Activated T-cell treated with anti-CD3 and anti-CD28 coated beads for 4 hours (primary cell): ENCODE data around the gene TAF15.

Experiments
- DNase-seq: peaks from one replicate; pipeline ENCODE4 v3.0.0-alpha.2; 2020

TAF15 gene

GRCh38 chr17:35788477-35789368 lies 20.6 kb upstream of the TAF15 start:
- DNase-seq = no peak

GRCh38 chr17:35790841-35791240 lies 18.4 kb upstream of the TAF15 start:
- no peak for DNase-seq

- DNase-seq = no peak
Measured at GRCh38 chr17:35791681-35792350, 17.5 kb upstream of the TAF15 start.

- no peak for DNase-seq
Measured at GRCh38 chr17:35793257-35793656, 16.0 kb upstream of the TAF15 start.

- no peak for DNase-seq
Measured at GRCh38 chr17:35795007-35795870, 14.0 kb upstream of the TAF15 start, which contains the start of gene MMP28. Gene MMP28 (minus strand): TSS chr17:35795641. CDS start chr17:35795377, 264 bp downstream.

GRCh38 chr17:35795871-35796265 lies 13.4 kb upstream of the TAF15 start:
- DNase-seq = no peak

- DNase-seq = no peak
Measured at GRCh38 chr17:35796942-35797341, 12.3 kb upstream of the TAF15 start.

- DNase-seq = no peak
Measured at GRCh38 chr17:35797370-35797769, 11.9 kb upstream of the TAF15 start.

- DNase-seq = no peak
Measured at GRCh38 chr17:35797918-35798317, 11.4 kb upstream of the TAF15 start.

- no peak for DNase-seq
Measured at GRCh38 chr17:35799942-35800341, 9.3 kb upstream of the TAF15 start.

- DNase-seq = no peak
Measured at GRCh38 chr17:35801583-35802224, 7.6 kb upstream of the TAF15 start.

- no peak for DNase-seq
Measured at GRCh38 chr17:35804658-35805192, 4.6 kb upstream of the TAF15 start.

GRCh38 chr17:35807371-35808144 lies 1.7 kb upstream of the TAF15 start:
- DNase-seq = no peak

GRCh38 chr17:35808240-35808961 lies 883 bp upstream of the TAF15 start:
- DNase-seq = no peak

- no peak for DNase-seq
Measured at GRCh38 chr17:35809855-35810461, 674 bp downstream of the TAF15 start.

- DNase-seq = no peak
Measured at GRCh38 chr17:35811759-35812158, 2.5 kb downstream of the TAF15 start.

GRCh38 chr17:35812456-35812855 lies 3.2 kb downstream of the TAF15 start:
- no peak for DNase-seq

GRCh38 chr17:35816723-35817122 lies 7.4 kb downstream of the TAF15 start:
- DNase-seq = no peak

GRCh38 chr17:35817196-35817595 lies 7.9 kb downstream of the TAF15 start:
- no peak for DNase-seq

GRCh38 chr17:35819455-35819854 lies 10.2 kb downstream of the TAF15 start:
- DNase-seq = no peak
